CD4-positive, alpha-beta T cell treated with Interleukin-6 for 4 hours (primary cell): ENCODE measurements around the gene CLASP1.
"Not testable (repeated sequence)": the region's sequence is repeated elsewhere in the genome, so short reads cannot be mapped to it uniquely, and the experiment has no call there.

ENCODE experiments used
- DNase-seq: peaks from one replicate; pipeline ENCODE4 v3.0.0-alpha.2; 2020; ENCODE audit warnings: mixed read lengths

Gene CLASP1

DNA sequence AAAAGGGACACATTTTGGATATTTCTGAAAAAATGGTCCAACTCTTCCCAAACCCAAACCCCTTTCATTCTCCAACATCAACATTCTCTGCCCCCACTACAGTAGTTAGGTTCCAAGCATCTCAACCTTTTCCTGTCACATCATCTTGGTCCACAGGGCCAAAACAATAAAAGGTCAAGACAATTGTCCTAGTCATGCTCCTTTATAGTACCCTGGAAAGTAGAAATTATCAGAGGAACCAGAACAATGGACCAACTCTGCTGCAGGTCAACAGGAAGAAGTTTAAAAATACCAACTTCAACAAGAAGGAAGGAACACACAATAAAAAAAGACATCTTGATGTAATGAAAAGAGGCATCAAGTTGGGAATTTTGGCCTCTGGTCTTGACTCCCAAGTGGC lies 36.1 kb downstream of the CLASP1 start:
- DNase-seq = no peak

DNA sequence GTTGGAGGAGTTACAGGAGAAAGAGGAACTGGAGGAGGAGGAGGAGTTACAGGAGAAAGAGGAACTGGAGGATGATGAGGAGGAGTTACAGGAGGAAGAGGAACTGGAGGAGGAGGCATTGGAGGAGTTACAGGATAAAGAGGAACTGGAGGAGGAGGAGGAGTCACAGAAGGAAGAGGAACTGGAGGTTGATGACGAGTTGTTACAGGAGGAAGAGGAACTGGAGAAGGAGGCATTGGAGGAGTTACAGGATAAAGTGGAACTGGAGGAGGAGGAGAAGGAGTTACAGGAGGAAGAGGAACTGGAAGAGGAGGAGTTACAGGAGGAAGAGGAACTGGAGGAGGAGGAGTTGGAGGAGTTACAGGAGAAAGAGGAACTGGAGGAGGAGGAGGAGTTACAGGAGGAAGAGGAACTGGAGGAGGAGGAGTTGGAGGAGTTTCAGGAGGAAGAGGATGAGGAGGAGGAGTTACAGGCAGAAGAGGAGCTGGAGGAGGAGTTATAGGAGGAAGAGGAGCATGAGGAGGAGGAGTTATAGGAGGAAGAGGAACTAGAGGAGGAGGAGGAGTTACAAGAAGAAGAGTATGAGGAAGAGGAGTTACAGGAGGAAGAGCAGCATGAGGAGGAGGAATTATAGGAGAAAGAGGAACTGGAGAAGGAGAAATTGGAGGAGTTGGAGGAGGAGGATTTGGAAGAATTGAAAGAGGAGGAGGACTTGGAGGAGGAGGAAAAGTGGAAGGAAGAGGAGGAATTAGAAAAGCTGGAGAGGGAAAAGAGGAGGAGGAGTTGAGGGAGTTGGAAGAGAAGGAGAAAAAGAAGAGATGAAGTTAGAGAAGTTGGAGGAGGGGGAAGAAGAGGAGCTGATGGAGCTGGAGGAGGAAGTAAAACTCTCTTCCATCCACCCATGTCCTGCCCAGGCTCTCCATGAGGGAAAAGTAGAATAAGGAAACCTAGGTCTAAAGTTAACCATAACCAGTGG lies 37.2 kb downstream of the CLASP1 start:
- DNase-seq = no peak

DNA sequence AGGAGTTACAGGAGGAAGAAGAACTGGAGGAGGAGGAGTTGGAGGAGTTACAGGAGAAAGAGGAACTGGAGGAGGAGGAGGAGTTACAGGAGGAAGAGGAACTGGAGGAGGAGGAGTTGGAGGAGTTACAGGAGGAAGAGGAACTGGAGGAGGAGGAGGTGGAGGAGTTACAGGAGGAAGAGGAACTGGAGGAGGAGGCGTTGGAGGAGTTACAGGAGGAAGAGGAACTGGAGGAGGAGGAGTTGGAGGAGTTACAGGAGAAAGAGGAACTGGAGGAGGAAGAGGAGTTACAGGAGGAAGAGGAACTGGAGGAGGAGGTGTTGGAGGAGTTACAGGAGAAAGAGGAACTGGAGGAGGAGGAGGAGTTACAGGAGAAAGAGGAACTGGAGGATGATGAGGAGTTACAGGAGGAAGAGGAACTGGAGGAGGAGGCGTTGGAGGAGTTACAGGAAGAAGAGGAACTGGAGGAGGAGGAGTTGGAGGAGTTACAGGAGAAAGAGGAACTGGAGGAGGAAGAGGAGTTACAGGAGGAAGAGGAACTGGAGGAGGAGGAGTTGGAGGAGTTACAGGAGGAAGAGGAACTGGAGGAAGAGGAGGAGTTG lies 38.1 kb downstream of the CLASP1 start:
- DNase-seq = not testable (repeated sequence)

DNA sequence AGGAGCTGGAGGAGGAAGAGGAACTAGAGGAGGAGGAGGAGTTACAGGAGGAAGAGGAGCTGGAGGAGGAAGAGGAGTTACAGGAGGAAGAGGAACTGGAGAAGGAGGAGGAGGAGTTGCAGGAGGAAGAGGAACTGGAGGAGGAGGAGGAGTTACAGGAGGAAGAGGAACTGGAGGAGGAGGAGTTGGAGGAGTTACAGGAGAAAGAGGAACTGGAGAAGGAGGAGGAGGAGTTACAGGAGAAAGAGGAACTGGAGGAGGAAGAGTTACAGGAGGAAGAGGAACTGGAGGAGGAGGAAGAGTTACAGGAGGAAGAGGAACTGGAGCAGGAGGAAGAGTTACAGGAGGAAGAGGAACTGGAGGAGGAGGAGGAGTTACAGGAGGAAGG lies 38.8 kb downstream of the CLASP1 start:
- not testable (repeated sequence) for DNase-seq

DNA sequence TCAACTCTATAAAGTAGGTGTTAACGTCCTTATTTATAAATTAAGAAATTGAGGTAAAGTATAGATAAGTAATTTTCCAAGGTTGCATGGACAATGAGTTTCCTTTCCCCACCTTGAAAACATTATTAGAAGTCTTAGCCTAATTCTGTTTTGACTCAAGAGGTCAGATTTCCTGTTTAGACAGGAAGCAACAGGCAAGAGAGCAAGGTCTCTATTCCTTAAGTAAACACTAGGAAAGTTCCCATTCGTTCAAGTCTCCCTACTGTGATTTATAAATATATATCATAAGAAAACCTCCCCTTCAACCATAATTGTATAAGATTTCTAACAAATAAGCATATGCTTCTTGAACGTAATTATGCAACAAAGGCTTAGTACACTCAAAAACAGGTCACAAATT lies 40.3 kb downstream of the CLASP1 start:
- no peak for DNase-seq

DNA sequence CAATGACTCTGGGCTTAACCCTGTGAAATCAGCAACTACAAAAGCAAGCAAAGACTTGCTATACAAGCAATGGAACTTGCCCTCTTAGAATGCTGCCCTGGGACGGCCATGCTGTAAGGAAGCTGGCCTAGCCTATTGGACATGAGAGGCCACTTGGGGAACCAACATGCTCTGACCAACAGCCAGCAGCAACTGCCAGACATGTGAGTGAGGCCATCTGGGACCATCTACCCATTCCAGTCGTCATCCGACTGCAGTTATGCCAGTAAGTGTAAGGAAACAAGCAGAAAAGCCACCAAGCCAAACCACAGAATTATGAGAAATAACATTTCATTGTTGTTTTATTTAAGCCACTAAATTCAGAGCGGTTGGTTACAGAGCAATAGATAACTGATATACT lies 40.9 kb downstream of the CLASP1 start:
- no peak for DNase-seq

DNA sequence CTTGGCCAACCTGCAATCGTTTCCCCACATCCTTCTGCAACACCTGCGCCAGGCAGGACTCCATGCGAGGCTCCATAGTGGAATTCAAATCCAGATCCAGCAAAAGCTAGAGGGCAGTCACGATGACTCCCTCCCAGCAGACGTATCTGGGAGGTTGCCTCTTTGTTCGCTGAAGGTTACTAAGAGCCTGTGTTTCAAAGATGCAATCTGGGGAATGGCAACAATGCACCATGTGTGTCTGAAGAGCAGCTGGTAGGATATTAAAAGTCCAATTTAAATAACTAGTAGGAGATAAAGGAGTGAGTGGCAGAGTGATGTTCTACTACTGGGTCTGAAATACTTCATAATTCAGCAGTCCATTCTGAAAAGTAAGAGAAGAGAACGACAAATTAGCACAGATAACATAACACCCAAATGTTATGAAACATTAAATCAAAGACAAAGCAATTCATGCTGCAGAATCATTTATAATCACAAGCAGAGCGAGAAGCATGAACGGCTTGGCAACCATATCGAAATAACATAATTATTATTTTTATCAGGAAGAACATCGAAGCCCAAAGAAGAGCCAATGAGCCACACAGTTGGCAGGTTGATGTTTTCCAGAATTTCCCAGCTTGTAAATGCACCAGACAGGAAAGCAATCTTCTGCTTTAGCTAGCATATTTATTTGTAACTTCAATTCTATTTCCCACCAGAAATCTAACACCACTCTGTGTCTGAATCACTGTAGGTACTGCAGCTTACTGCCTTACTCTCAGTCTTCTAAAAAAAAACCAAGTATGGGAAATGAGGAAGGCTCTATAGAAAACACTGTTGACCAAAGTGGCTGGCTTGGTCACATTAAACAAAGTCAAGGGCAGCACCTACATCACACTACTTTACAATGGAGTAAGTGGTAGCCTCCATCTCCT lies 43.2 kb downstream of the CLASP1 start:
- no peak for DNase-seq

DNA sequence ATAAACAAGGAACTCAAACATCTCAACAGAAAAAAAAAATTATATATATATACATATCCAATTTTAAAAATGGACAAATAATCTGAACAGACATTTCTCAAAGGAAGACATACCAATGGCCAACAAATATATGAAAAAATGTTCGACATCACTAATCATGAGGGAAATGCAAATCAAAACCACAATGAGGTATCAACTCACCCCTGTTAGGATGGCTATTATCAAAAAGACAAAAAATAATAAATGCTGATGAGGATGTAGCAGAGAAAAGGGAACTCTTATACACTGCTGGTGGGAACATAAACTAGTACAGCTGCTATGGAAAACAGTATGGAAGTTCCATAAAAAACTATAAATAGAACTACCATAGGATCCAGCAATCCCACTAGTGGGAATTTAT lies 46.1 kb downstream of the CLASP1 start:
- no peak for DNase-seq

DNA sequence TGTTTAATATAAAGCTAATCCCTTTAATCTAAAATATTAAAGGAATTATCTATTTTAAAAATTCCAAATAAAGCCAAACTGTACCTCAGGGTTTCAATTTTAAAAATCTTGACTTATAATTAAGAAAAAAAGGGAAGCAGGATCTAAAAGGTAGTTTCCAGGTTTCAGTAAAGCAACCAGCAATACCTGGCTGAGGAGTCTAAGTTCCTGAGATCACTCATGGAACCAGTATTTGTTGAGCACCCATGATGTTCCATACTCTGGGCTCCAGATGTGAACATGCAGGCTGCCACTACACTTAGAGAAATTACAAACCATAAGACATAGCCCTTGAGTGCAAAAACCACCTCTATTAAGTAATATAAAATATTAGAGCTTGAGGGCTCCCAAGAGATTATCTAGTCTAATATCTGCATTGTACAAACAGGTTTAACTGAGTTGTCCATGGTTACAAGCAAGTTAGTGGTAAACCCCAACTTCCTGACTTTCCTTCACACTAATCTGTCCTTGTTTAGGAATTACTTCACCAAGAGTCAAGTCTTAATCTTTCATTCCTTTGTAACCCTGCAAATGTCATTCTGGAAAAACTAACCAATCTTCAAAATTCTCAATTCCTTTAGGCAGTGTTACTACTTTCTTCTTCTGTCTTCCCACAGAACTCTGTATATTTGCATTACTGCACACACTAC lies 49.2 kb downstream of the CLASP1 start:
- no peak for DNase-seq

DNA sequence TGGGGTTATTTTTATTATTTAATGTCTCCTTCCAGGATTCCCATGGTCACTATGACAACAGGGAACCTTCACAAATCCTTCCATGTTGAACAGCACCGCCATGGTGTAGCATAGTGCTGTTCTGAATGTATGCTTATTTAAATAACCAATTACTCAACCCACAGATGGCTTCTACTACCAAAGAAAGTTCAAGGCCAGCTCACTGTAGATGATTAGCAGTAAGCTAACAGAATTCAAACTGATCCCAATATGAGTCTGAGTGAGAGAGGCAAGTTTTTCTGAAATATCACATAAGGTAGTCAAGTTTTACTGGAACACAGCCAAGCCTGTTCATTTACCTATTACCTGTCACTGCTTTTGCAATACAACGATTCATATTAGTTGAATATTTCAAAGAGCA lies 51.2 kb downstream of the CLASP1 start:
- no peak for DNase-seq

DNA sequence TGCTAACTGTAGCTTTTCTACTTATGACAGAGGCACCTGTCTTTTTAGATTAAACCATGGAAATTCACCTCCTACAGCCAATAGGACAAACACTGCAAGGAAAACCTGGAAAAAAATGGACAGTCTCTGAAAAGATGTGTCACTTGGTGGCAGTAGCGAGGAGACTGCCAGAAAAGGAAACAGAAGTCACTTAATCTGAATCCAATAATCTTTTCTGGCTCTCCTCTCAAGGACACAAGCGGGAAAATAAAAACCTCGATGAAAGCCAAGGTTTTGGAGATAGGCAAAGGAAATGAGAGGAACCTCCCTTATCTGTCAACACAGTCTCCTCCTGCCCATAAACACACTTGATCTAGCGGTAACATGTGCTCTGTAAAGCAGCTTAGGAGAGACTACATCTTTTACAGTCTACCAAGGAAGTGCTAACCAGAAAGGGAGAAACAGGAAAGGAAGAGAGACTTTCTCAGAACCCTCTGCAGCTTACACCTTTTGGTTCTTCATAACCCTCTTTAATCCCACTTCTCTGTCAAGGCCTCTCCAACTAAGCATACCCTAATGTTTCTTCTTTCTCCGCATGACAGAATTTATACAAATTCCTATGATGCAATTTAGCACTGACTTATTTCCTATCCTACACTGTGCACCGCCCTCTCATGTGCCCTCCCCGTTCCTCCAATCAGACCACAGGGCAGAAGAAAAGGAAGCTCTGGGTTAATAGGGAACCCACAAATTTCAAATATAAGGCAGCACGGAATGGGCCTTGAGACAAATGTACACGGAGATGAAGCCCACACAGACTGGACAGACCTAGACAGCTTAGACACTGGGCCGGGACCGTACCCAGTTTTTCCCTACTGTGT lies 52.8 kb downstream of the CLASP1 start:
- DNase-seq = peak; percentile 9

DNA sequence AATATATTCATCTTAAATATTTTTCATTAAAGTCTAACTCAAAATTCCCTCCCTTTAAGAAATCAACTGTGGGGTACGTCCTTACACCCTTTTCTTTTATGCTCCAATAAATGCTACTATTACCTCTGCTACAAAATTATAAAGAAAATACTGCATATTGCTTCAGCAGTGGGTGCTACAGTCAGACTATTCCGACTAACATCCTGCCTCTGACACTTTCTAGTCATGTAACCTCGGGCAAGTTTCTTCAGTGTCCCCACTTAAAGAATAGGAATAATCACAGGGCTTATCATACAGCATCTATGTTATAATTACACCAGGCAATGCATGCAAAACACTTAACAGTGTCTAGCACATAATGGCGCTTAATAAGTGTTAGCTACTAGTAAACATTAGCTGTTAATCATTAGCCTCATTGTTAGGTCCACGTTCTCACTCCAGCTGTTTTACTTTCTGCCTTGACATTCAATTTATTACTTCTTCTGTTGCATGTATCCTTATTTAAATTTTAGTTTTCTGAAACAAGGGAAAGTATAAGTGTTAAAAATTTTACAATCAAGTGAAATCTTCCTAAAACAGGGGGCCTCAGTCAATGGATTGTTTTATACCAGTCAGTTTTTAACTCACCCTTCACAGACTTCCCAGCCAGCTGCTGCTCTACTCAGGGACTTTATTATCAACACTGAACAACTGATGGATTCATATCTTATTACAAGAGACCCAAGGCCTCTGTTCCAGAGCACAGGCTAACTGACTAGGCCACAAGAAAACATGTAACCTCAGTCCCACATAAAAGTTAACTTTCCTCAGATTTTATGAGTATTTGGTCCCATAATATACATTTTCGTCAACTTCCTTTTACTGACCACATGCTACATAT lies 54.0 kb downstream of the CLASP1 start:
- DNase-seq = no peak

DNA sequence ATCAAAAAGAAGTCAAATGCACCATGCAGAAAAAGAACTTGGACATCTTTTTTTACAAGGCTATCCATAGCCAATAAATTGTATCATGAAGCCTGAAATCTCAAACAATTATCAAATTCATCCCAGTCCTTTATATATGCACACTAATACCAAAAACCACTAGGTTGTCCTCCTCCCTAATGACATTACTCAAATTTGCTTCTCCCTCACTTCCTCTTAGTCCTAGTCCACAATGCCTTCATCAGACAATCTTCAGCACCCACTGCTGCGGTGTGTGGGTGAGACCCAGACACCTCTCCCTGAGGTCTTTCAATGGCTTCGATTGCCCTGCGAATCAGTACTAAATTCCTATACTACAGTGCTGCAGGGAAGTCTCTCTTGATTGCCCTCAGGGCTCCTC lies 58.1 kb downstream of the CLASP1 start:
- DNase-seq = no peak

DNA sequence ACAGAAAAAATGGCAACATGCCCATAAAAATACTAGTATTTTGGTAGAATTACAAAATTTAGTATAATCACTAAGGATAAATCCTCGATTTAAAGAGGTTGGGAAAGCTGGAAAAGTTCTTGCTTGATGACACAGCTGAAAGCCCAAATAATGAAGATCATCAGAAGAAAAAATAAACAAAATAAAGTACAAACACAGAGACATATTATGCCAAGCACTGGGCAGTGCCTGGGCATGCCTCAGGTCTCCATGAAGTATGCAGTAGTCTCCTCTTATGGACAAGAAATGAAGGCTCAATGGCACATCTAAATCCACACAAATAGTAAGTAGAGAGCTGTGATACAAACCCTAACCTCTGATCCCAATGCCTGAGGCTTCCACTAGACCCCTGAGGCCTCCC lies 60.9 kb downstream of the CLASP1 start:
- DNase-seq = no peak

DNA sequence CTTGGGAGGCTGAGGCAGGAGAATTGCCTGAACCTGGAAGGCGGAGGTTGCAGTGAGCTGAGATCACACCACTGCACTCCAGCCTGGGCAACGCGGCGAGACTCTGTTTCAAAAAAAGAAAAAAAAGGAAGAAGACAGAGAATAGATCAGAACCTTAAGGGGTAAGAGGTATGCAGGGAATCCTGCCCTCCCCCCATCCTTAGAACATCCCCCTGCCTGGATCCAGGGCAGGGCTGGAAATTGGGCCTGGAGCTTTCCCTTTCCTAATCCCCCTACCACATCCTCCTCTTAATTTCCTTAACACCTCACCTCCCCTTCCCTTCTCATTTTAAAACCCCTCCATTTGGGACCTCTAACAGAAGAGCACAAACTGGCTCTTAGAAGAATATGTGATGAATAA lies 62.1 kb downstream of the CLASP1 start:
- DNase-seq = no peak

DNA sequence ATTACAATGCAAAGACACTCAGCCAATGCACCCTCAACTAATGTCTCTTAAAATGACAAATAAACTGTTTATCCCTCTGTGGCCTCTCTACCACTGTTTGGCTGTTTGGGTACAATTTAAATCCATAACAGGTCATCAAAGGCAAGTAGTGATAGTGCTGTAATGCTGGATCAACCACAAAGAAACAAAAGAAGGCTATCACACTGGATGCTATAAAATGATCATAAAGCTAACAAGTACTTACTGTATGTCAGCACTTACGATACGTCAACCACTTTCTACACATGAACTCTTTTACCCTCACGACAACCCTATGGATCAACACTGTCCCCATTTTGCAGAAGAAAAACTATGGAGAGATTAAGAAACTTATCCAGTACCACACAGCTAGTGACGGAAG lies 64.5 kb downstream of the CLASP1 start:
- no peak for DNase-seq

DNA sequence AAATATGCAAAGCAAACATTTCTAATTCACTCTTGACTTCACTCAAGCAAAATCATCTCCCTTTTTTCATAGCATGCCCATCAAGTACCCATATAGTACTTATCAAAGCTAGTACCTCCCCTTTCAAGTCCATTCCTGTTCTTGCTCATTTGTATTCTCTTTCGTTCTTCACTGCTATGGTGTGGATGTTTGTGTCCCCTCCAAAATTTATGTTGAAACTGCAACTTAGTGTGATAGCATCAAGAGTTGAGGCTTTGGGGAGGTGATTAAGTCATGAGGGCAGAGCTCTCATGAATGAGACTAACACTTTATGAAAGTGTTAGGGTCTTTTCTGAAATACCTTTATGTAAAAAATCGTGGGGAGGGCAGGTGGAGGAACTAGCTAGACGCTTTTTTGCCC lies 65.7 kb downstream of the CLASP1 start:
- DNase-seq = no peak

DNA sequence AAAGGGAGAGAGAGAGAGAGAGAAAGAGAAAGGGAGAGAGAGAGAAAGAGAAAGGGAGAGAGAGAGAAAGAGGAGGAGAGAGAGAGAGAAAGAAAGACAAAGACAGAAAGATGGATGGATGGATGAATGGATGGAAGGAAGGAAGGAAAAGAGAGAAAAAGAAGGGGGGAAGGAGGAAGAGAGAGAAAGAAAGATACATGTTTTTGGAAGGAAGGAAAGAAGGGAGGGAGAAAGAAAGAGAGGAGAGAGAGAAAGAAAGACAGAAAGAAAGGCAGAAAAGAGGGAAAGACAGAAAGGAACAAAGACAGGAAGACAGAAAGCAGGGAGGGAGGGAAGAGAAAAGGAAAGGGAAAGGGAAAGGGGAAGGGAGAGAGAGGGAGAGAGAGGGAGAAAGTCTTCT lies 67.0 kb downstream of the CLASP1 start:
- no peak for DNase-seq

DNA sequence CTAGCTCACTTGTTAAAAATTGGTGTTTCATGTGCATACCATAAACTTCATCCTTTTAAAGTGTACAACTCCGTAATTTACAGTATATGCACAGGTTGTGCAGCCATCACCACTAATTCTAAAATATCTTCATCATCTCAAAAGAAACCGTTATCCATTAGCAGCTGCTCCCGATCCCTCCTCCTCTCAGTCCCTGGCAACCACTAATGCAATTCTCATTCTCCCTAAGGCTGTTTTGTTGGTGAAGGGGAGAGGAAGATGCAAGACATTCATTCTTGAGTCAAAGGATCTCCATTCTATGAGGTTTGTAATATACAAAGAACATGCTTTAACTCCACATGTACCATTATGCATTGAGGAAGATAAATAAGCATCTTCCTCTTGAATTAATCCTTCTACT lies 70.0 kb downstream of the CLASP1 start:
- no peak for DNase-seq

DNA sequence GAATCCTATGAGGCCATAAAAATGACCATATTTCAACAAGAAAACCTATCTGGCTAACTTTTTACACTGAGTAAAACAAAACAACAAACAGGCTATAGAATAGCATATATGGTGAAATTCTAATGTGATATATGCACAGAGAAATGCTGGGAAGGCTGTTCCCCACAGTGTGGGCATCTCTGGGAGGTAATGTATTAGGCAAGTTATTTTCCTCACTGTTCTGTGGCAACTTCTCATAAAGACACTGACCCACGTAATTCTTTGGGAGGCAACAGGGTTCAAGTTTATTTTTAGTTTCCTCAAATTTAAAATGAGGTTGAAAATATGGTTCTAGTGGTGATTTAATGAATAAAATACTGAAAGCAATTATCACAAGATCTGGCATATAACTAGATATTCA lies 71.9 kb downstream of the CLASP1 start:
- DNase-seq = no peak

DNA sequence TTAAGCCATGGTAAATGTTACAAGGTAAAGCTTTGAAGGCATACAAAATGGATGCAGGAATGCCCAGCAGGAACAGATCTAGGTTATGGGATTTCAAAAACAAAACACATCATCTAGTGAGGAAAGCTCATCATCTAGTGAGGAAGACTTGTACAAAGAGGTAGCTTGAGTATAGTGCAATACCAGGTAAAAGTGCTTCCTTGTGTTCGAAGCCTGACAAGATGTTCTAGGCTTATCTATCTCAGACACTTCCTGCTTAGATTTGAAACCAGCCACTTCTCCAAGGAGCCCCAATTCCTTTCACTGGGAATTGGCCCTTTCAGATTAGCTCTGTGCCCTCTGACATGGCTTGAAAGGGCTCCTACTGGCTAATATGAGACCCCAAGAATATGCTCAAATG lies 73.0 kb downstream of the CLASP1 start:
- DNase-seq = no peak
